NB4 (cell line): ENCODE data around the gene PHLDB1.

Experiments used
- CTCF ChIP-seq: IDR thresholded peaks from one replicate; pipeline ENCODE4 v1.5.1; 2012; ENCODE audit warnings: low read depth, low read length
- MAX ChIP-seq: IDR thresholded peaks from 2 replicates; pipeline ENCODE4 v1.6.1; 2011; ENCODE audit warnings: low read depth, low read length

- no peak for TF ChIP-seq CTCF
- no peak for TF ChIP-seq MAX
These were observed 46.4 kb downstream of the PHLDB1 start for GRCh38 chr11:118653684-118654390.
